ENCODE data around the gene SORCS2.

SORCS2 gene

GRCh38 chr4:7689773-7690693 is 497.7 kb downstream of the SORCS2 start:
- no peaks in the 10 kb centered on the region for H3K27me3 Mint-ChIP-seq (ENCODE audit: low read depth)
- H3K4me1 Mint-ChIP-seq (ENCODE audit: low read depth), result no peaks in the 10 kb centered on the region
- DNase-seq (ENCODE audit: low spot score), result no peak
- H3K9me3 Mint-ChIP-seq, result no peaks in the 10 kb centered on the region
- no peaks in the 10 kb centered on the region for H3K36me3 Mint-ChIP-seq (ENCODE audit: low read depth)
- H3K27ac Mint-ChIP-seq, result no peak overlapping the region
- no peak overlapping the region for H3K4me3 Mint-ChIP-seq

GRCh38 chr4:7691061-7691460 is 498.7 kb downstream of the SORCS2 start:
- Mint-ChIP-seq H3K36me3 (ENCODE audit: low read depth) (no peaks in the 10 kb centered on the region), H3K27ac (no peak overlapping the region), H3K4me3 (no peak overlapping the region), H3K27me3 (ENCODE audit: low read depth) (no peaks in the 10 kb centered on the region), H3K9me3 (no peaks in the 10 kb centered on the region), H3K4me1 (ENCODE audit: low read depth) (no peaks in the 10 kb centered on the region)
- DNase-seq (ENCODE audit: low spot score), result no peak

GRCh38 chr4:7691982-7692381 is 499.6 kb downstream of the SORCS2 start:
- no peaks in the 10 kb centered on the region for H3K36me3 Mint-ChIP-seq (ENCODE audit: low read depth)
- no peak overlapping the region for H3K27ac Mint-ChIP-seq
- H3K27me3 Mint-ChIP-seq (ENCODE audit: low read depth), result no peaks in the 10 kb centered on the region
- no peak for DNase-seq (ENCODE audit: low spot score)
- no peaks in the 10 kb centered on the region for H3K4me1 Mint-ChIP-seq (ENCODE audit: low read depth)
- H3K9me3 Mint-ChIP-seq, result no peaks in the 10 kb centered on the region
- H3K4me3 Mint-ChIP-seq, result no peak overlapping the region

GRCh38 chr4:7692451-7693236 is 500.3 kb downstream of the SORCS2 start:
- Mint-ChIP-seq H3K9me3 (no peaks in the 10 kb centered on the region), H3K27ac (no peak overlapping the region), H3K36me3 (ENCODE audit: low read depth) (no peaks in the 10 kb centered on the region), H3K4me1 (ENCODE audit: low read depth) (no peaks in the 10 kb centered on the region), H3K4me3 (no peak overlapping the region), H3K27me3 (ENCODE audit: low read depth) (no peaks in the 10 kb centered on the region)
- DNase-seq (ENCODE audit: low spot score), result no peak

GRCh38 chr4:7693237-7693608 is 500.9 kb downstream of the SORCS2 start:
- no peak overlapping the region for H3K4me3 Mint-ChIP-seq
- H3K36me3 Mint-ChIP-seq (ENCODE audit: low read depth), result no peaks in the 10 kb centered on the region
- H3K27ac Mint-ChIP-seq, result no peak overlapping the region
- DNase-seq (ENCODE audit: low spot score), result no peak
- no peaks in the 10 kb centered on the region for H3K9me3 Mint-ChIP-seq
- H3K4me1 Mint-ChIP-seq (ENCODE audit: low read depth), result no peaks in the 10 kb centered on the region
- no peaks in the 10 kb centered on the region for H3K27me3 Mint-ChIP-seq (ENCODE audit: low read depth)

GRCh38 chr4:7693711-7694110 is 501.4 kb downstream of the SORCS2 start:
- no peaks in the 10 kb centered on the region for H3K9me3 Mint-ChIP-seq
- H3K27ac Mint-ChIP-seq, result no peak overlapping the region
- no peaks in the 10 kb centered on the region for H3K36me3 Mint-ChIP-seq (ENCODE audit: low read depth)
- no peaks in the 10 kb centered on the region for H3K27me3 Mint-ChIP-seq (ENCODE audit: low read depth)
- no peak overlapping the region for H3K4me3 Mint-ChIP-seq
- DNase-seq (ENCODE audit: low spot score), result no peak
- H3K4me1 Mint-ChIP-seq (ENCODE audit: low read depth), result no peaks in the 10 kb centered on the region

- Mint-ChIP-seq H3K27ac (no peak overlapping the region), H3K4me1 (ENCODE audit: low read depth) (no peaks in the 10 kb centered on the region), H3K4me3 (no peak overlapping the region), H3K36me3 (ENCODE audit: low read depth) (no peaks in the 10 kb centered on the region), H3K9me3 (no peaks in the 10 kb centered on the region), H3K27me3 (ENCODE audit: low read depth) (no peaks in the 10 kb centered on the region)
- no peak for DNase-seq (ENCODE audit: low spot score)
Measured at GRCh38 chr4:7694324-7694723, 502.0 kb downstream of the SORCS2 start.

- Mint-ChIP-seq H3K4me3 (no peak overlapping the region), H3K9me3 (no peaks in the 10 kb centered on the region), H3K36me3 (ENCODE audit: low read depth) (no peaks in the 10 kb centered on the region), H3K27me3 (ENCODE audit: low read depth) (no peaks in the 10 kb centered on the region), H3K27ac (no peak overlapping the region), H3K4me1 (ENCODE audit: low read depth) (no peaks in the 10 kb centered on the region)
- no peak for DNase-seq (ENCODE audit: low spot score)
Measured at GRCh38 chr4:7697343-7697742, 505.0 kb downstream of the SORCS2 start.

GRCh38 chr4:7697821-7698220 is 505.5 kb downstream of the SORCS2 start:
- no peak overlapping the region for H3K4me3 Mint-ChIP-seq
- DNase-seq (ENCODE audit: low spot score), result no peak
- no peaks in the 10 kb centered on the region for H3K9me3 Mint-ChIP-seq
- no peak overlapping the region for H3K27ac Mint-ChIP-seq
- peaks cover under 1% of the 10 kb centered on the region for H3K4me1 Mint-ChIP-seq (ENCODE audit: low read depth)
- no peaks in the 10 kb centered on the region for H3K36me3 Mint-ChIP-seq (ENCODE audit: low read depth)
- no peaks in the 10 kb centered on the region for H3K27me3 Mint-ChIP-seq (ENCODE audit: low read depth)

GRCh38 chr4:7698584-7698983 is 506.2 kb downstream of the SORCS2 start:
- Mint-ChIP-seq H3K27ac (no peak overlapping the region), H3K36me3 (ENCODE audit: low read depth) (no peaks in the 10 kb centered on the region), H3K9me3 (no peaks in the 10 kb centered on the region), H3K27me3 (ENCODE audit: low read depth) (no peaks in the 10 kb centered on the region), H3K4me1 (ENCODE audit: low read depth) (peaks cover 2% of the 10 kb centered on the region), H3K4me3 (no peak overlapping the region)
- no peak for DNase-seq (ENCODE audit: low spot score)

GRCh38 chr4:7699031-7699430 is 506.7 kb downstream of the SORCS2 start:
- no peaks in the 10 kb centered on the region for H3K27me3 Mint-ChIP-seq (ENCODE audit: low read depth)
- no peak overlapping the region for H3K27ac Mint-ChIP-seq
- no peaks in the 10 kb centered on the region for H3K9me3 Mint-ChIP-seq
- DNase-seq (ENCODE audit: low spot score), result no peak
- no peak overlapping the region for H3K4me3 Mint-ChIP-seq
- H3K36me3 Mint-ChIP-seq (ENCODE audit: low read depth), result no peaks in the 10 kb centered on the region
- H3K4me1 Mint-ChIP-seq (ENCODE audit: low read depth), result peaks cover 2% of the 10 kb centered on the region

- peaks cover 2% of the 10 kb centered on the region for H3K4me1 Mint-ChIP-seq (ENCODE audit: low read depth)
- H3K9me3 Mint-ChIP-seq, result no peaks in the 10 kb centered on the region
- no peaks in the 10 kb centered on the region for H3K36me3 Mint-ChIP-seq (ENCODE audit: low read depth)
- H3K27ac Mint-ChIP-seq, result no peak overlapping the region
- no peak for DNase-seq (ENCODE audit: low spot score)
- no peak overlapping the region for H3K4me3 Mint-ChIP-seq
- no peaks in the 10 kb centered on the region for H3K27me3 Mint-ChIP-seq (ENCODE audit: low read depth)
Measured at GRCh38 chr4:7699825-7700224, 507.5 kb downstream of the SORCS2 start.

- no peak for DNase-seq (ENCODE audit: low spot score)
- Mint-ChIP-seq H3K4me3 (no peak overlapping the region), H3K9me3 (no peaks in the 10 kb centered on the region), H3K4me1 (ENCODE audit: low read depth) (peaks cover 2% of the 10 kb centered on the region), H3K36me3 (ENCODE audit: low read depth) (no peaks in the 10 kb centered on the region), H3K27ac (no peak overlapping the region), H3K27me3 (ENCODE audit: low read depth) (no peaks in the 10 kb centered on the region)
Measured at GRCh38 chr4:7700665-7701064, 508.3 kb downstream of the SORCS2 start.

- H3K4me3 Mint-ChIP-seq, result no peak overlapping the region
- no peaks in the 10 kb centered on the region for H3K36me3 Mint-ChIP-seq (ENCODE audit: low read depth)
- peaks cover 2% of the 10 kb centered on the region for H3K4me1 Mint-ChIP-seq (ENCODE audit: low read depth)
- no peak for DNase-seq (ENCODE audit: low spot score)
- H3K27ac Mint-ChIP-seq, result no peak overlapping the region
- H3K9me3 Mint-ChIP-seq, result no peaks in the 10 kb centered on the region
- H3K27me3 Mint-ChIP-seq (ENCODE audit: low read depth), result no peaks in the 10 kb centered on the region
Measured at GRCh38 chr4:7701866-7702649, 509.7 kb downstream of the SORCS2 start.
